K562 (cell line): ENCODE data around the gene PIF1. TPM values are rescaled to one million over a fixed set of nuclear protein-coding genes. Genes with fewer than 3 reads are reported as not detected.

Experiments used
- ATAC-seq: fragments of 200-7000 bp; cut with Tn5 transposase; 3 replicates; pipeline ENCODE4 v1.9.1; 2020; ENCODE audit warnings: moderate library complexity
- BruUV-seq: library from RNA; stranded (reverse); fragments of 400-500 nt; replicated peaks from 2 replicates; lab custom pipeline; 2021; lab: Mats Ljungman, UMichigan
- CTCF ChIA-PET: fragments of 300-600 bp; formaldehyde crosslinking; extraction: SDS; loops from one replicate; lab custom pipeline; 2021; ENCODE audit warnings: low intra/inter-chr PET ratio; lab: Yijun Ruan, JAX
- POLR2A ChIA-PET: fragments of 300-600, 350-650 bp; sonication (Branson Sonifier 250); formaldehyde crosslinking; extraction: SDS; loops from one replicate; lab custom pipeline; 2021; ENCODE audit warnings: antibody characterized with exemption, inconsistent platforms; lab: Yijun Ruan, JAX
- DNase-seq, 4 experiments: peaks; one replicate each; pipeline versions ENCODE4 v3.0.0 to v3.0.0-alpha.2; 2011 to 2018; ENCODE audit warnings: low spot score in 3 of 4, mixed read lengths in 3 of 4; ENCODE audit errors: extremely low read depth in 1 of 4
- FAIRE-seq: peaks from 2 replicates; lab custom pipeline; 2011; peaks lifted over from hg19 to GRCh38; lab: Jason Lieb, UNC
- H2AFZ ChIP-seq: 2 replicates; pipeline ENCODE4 v1.6.0; 2011; ENCODE audit warnings: low read depth, low read length, control low read depth, inconsistent platforms
- H3K27ac ChIP-seq: fragments of 200-600 bp; 3 replicates; pipeline ENCODE4 v1.8.0; 2011; ENCODE audit warnings: low read depth, mild to moderate bottlenecking, control low read depth, inconsistent platforms, low read length, moderate library complexity, mixed read lengths; ENCODE audit errors: extremely low read depth
- H3K27me3 ChIP-seq, 2 experiments: fragments of 300-600 bp in 1 of 2; 2 replicates in 1 of 2; 3 replicates in 1 of 2; pipeline versions ENCODE4 v1.6.0 to v1.8.0; 2011; ENCODE audit warnings: inconsistent platforms in 2 of 2, low read length in 2 of 2, mild to moderate bottlenecking in 1 of 2, mixed read lengths in 1 of 2, moderate library complexity in 1 of 2; ENCODE audit not compliant: control insufficient read depth in 2 of 2, insufficient read depth in 2 of 2
- H3K36me3 ChIP-seq: fragments of 300-600 bp; 3 replicates; pipeline ENCODE4 v1.8.0; 2011; ENCODE audit warnings: mild to moderate bottlenecking, low read length, inconsistent platforms; ENCODE audit not compliant: control insufficient read depth, insufficient read depth
- H3K4me1 ChIP-seq, 2 experiments: fragments of 200-600 bp in 1 of 2; replicated peaks in 1 of 2; 2 replicates in 1 of 2; 3 replicates in 1 of 2; pipeline versions ENCODE4 v1.5.1 to v1.8.0; 2011; ENCODE audit warnings: inconsistent platforms in 2 of 2, low read length in 2 of 2, mild to moderate bottlenecking in 1 of 2, mixed read lengths in 1 of 2, moderate library complexity in 1 of 2; ENCODE audit not compliant: control insufficient read depth in 2 of 2, insufficient read depth in 2 of 2
- H3K4me2 ChIP-seq: 2 replicates; pipeline ENCODE4 v1.6.1; 2011; ENCODE audit warnings: low read length, control low read depth, inconsistent platforms, mixed read lengths; ENCODE audit not compliant: insufficient read depth
- H3K4me3 ChIP-seq: fragments of 200-600 bp; sonication (generic), shearing (Covaris generic); 2 replicates; pipeline ENCODE4 v1.5.1; 2016; ENCODE audit warnings: control low read depth, inconsistent platforms
- H3K79me2 ChIP-seq: fragments of 200-600 bp; 3 replicates; pipeline ENCODE4 v1.8.0; 2011; ENCODE audit warnings: low read length, inconsistent platforms; ENCODE audit not compliant: control insufficient read depth, insufficient read depth
- H3K9ac ChIP-seq, 2 experiments: 2 replicates each; pipeline versions ENCODE4 v1.6.0 to v1.6.1; 2011; ENCODE audit warnings: low read depth in 2 of 2, low read length in 2 of 2, control low read depth in 1 of 2, inconsistent platforms in 1 of 2, mild to moderate bottlenecking in 1 of 2, mixed read lengths in 1 of 2; ENCODE audit not compliant: insufficient read depth in 1 of 2
- H3K9me1 ChIP-seq: one replicate; pipeline ENCODE4 v1.6.0; 2011; ENCODE audit warnings: inconsistent platforms, mild to moderate bottlenecking, low read length, moderate library complexity; ENCODE audit not compliant: control insufficient read depth, insufficient read depth
- H3K9me3 ChIP-seq: replicated peaks from 2 replicates; pipeline ENCODE4 v1.5.1; 2011; ENCODE audit warnings: low read depth, low read length, inconsistent platforms; ENCODE audit not compliant: control insufficient read depth, insufficient read depth
- H4K20me1 ChIP-seq: replicated peaks from 2 replicates; pipeline ENCODE4 v1.6.1; 2011; ENCODE audit warnings: low read length, inconsistent platforms, mixed read lengths; ENCODE audit not compliant: control insufficient read depth, insufficient read depth
- CBX5 ChIP-seq: IDR thresholded peaks from 2 replicates; pipeline ENCODE4 v1.6.1; 2014; ENCODE audit warnings: low read depth, borderline replicate concordance
- CSDE1 ChIP-seq, 2 experiments: fragments of 450-650 bp; IDR thresholded peaks; 2 replicates each; pipeline ENCODE4 v1.6.1; 2016; ENCODE audit warnings: mild to moderate bottlenecking in 1 of 2
- DNMT1 ChIP-seq: fragments of 450-650 bp; IDR thresholded peaks from 2 replicates; pipeline ENCODE4 v1.6.1; 2016; ENCODE audit warnings: antibody characterized with exemption, mild to moderate bottlenecking
- FOXJ2 ChIP-seq: fragments of 200-800 bp; sonication (Bioruptor generic); IDR thresholded peaks from 2 replicates; pipeline ENCODE4 v1.6.1; 2016; ENCODE audit warnings: missing genetic modification characterization, missing compliant biosample characterization
- GATAD2A ChIP-seq: fragments of 450-650 bp; IDR thresholded peaks from 2 replicates; pipeline ENCODE4 v1.6.1; 2017
- HDAC1 ChIP-seq, 2 experiments: fragments of 450-650 bp; IDR thresholded peaks; 2 replicates each; pipeline ENCODE4 v1.6.1; 2016 to 2017; ENCODE audit warnings: inconsistent platforms in 1 of 2, mild to moderate bottlenecking in 1 of 2, moderate library complexity in 1 of 2
- RBFOX2 ChIP-seq: fragments of 200-400 bp; formaldehyde crosslinking; IDR thresholded peaks from 2 replicates; pipeline ENCODE4 v1.6.1; 2017; ENCODE audit warnings: low read depth, mild to moderate bottlenecking, low read length, moderate library complexity
- SMARCB1 ChIP-seq: IDR thresholded peaks from 2 replicates; pipeline ENCODE4 v1.6.1; 2011; ENCODE audit warnings: improper control_type of control experiment, low read depth; ENCODE audit not compliant: insufficient read length
- TRIM28 ChIP-seq: fragments of 450-650 bp; IDR thresholded peaks from 2 replicates; pipeline ENCODE4 v1.6.1; 2017
- USF2 ChIP-seq: sonication (generic); formaldehyde crosslinking; IDR thresholded peaks from 2 replicates; pipeline ENCODE4 v1.5.0; 2020; ENCODE audit warnings: missing genetic modification reagents
- ZBTB40 ChIP-seq, 2 experiments: fragments of 450-650 bp in 1 of 2; sonication (generic) in 1 of 2; formaldehyde crosslinking in 1 of 2; IDR thresholded peaks; 2 replicates each; pipeline versions ENCODE4 v1.7.1 to v1.9.0; 2016 to 2022; ENCODE audit warnings: inconsistent platforms in 1 of 2, mild to moderate bottlenecking in 1 of 2, missing genetic modification reagents in 1 of 2
- ZNF449 ChIP-seq: fragments of 250-450 bp; sonication (Bioruptor Pico); IDR thresholded peaks from 2 replicates; pipeline ENCODE4 v1.8.0; 2022; ENCODE audit warnings: moderate library complexity, mild to moderate bottlenecking, inconsistent platforms
- ZNF586 ChIP-seq: fragments of 450-650 bp; formaldehyde crosslinking; conservative IDR thresholded peaks from 2 replicates; pipeline ENCODE4 v1.4.0; 2020; ENCODE audit warnings: mild to moderate bottlenecking, moderate library complexity
- WGBS: fragments of 100-300 bp; shearing (Covaris generic); methylation state at CpG from one replicate; pipeline ENCODE4 v1.1.6; 2016; ENCODE audit warnings: low coverage, mixed read lengths; ENCODE audit not compliant: insufficient coverage; ENCODE audit errors: missing lambda C conversion rate; 5-methylcytosine and 5-hydroxymethylcytosine counted together
- in situ Hi-C: fragments of 300-500 bp; cut with MboI; formaldehyde crosslinking; loops from 4 replicates; pipeline ENCODE4 v1.15.0; 2018; ENCODE audit warnings: inconsistent platforms, mixed read lengths
- intact Hi-C: fragments of 100-400 bp; cut with micrococcal nuclease; formaldehyde crosslinking; loops from 2 replicates; pipeline ENCODE4 v1.14.2; 2022
- polyA plus RNA-seq, 8 experiments: library from polyadenylated mRNA; depleted of rRNA in 4 of 8; stranded (reverse) in 5 of 8; unstranded in 3 of 8; fragments of >200 nt; fragmentation: Nextera tagmentation in 2 of 8; fragmentation: Illumina TruSeq in 1 of 8; extraction: Ambion mirVana in 2 of 8; extraction: Trizol in 1 of 8; gene quantifications; 2 replicates each; pipeline versions ENCODE4 v1.2.1 to v1.2.3, GENCODE V29; 2011 to 2014; ENCODE audit warnings: inconsistent platforms in 1 of 8, missing spikeins in 1 of 8
- total RNA-seq, 7 experiments: library from RNA; depleted of rRNA in 6 of 7; stranded (reverse); fragments of >200 nt in 6 of 7; fragmentation: Illumina TruSeq in 2 of 7; extraction: Trizol in 2 of 7; gene quantifications; 2 replicates each; pipeline versions ENCODE4 v1.2.1 to v1.2.3, GENCODE V29; 2011 to 2021; ENCODE audit warnings: low replicate concordance in 1 of 7

Gene PIF1
- total and polyA plus RNA-seq, 9 of the 15 experiments (the other 6 are each of a cell fraction or from before 2014, with no cell fraction given), result 1.1 to 37.9 (median 11.5) TPM

GRCh38 chr15:64770626-64771025 lies 54.8 kb downstream of the PIF1 start:
- Histone ChIP-seq H3K4me2 (no peak overlapping the region), H3K9me1 (no peaks in the 10 kb centered on the region), H3K27ac (no peak overlapping the region), H3K9ac (no peak overlapping the region), H3K27me3 (peaks cover 0 to 29% of the 10 kb centered on the region in 2 experiments; a peak in 2 of 5 replicates), H3K79me2 (no peaks in the 10 kb centered on the region), H3K4me1 (peaks cover 8 to 19% of the 10 kb centered on the region in 2 experiments), H4K20me1 (0 out of 2 replicates have a peak, but pooled peaks cover 4% of the 10 kb centered on the region), H3K4me3 (no peak overlapping the region), H3K36me3 (no peaks in the 10 kb centered on the region), H2AFZ (no peak overlapping the region), H3K9me3 (no peaks in the 10 kb centered on the region)
- in situ Hi-C loops, result no loop called here
- CTCF ChIA-PET, result no interaction called here
- BruUV-seq, result no TSS peak
- DNase-seq (no peak), FAIRE-seq (no peak), ATAC-seq (no peak)
- 0% methylated on average over 2 of the region's 2 CpGs for WGBS
- POLR2A ChIA-PET, result interaction anchor here (0.6 kb wide), 1 partner anchor 95 kb away, joined by 4 read pairs; no protein-coding TSS in a partner anchor
- intact Hi-C loops, result no loop called here
- TF ChIP-seq SMARCB1 (no peak), USF2 (no peak), CBX5 (no peak), RBFOX2 (no peak), CSDE1 (IDR thresholded peaks at IDR 0.05) (no peak), TRIM28 (no peak), ZNF586 (CRISPR knock-in tag) (no peak), ZBTB40 (IDR thresholded peaks at IDR 0.05) (no peak), ZBTB40 (CRISPR knock-in tag; IDR thresholded peaks at IDR 0.05) (no peak), DNMT1 (no peak), HDAC1 (IDR thresholded peaks at IDR 0.05) (no peak), FOXJ2 (tag) (no peak), ZNF449 (CRISPR knock-in tag) (no peak), GATAD2A (no peak)
